ENCODE results near the gene CNPY4.

CNPY4 gene

GRCh38 chr7:100154651-100155491, 35.4 kb downstream of the CNPY4 start:
- peak overlapping the region; percentile 86 for H3K27ac ChIP-seq

DNA sequence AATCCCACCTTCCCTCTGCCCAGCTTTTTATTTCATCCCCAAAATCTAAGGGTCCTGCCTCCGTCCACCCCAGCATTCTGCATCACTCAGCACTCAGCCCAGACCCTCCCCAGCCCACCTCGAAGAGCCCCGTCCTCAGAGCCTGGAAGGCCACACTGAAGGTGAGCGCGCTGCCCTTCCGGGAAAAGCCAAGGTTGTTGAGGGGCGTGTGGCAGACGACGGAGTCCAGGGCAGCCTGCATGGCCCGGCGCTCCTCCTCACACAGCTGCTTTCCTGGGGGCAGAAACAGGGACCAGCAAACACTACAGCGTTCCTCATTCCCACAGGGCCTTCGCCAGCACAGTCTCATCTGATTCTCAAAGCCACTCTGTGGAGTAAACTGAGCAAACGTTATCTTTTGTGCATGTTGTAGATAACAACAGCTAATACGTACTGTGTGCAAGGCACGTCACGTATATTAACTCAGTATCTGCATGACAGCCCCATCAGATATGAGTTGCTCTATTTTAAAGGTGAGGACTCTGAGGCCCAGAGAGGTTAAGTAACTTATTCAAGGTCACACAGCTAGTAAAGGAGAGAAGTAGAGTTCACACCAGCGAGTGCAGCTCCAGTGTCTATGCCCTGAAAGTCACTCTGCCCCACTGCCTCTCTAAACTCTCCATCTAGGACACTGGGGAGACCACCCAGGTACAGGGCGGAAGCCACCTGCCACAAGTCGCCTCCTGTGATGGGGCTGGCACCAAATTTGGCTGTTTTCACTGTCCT, 36.3 kb downstream of the CNPY4 start:
- peak overlapping the region; percentile 86 for H3K27ac ChIP-seq
- H3K4me1 ChIP-seq (ENCODE audit: control insufficient read depth in 1 of 2, insufficient read depth in 1 of 2, low read depth in 1 of 2, low read length in 1 of 2) = peaks cover 80 to 83% of the 10 kb centered on the region in 2 experiments
- H3K4me3 ChIP-seq (ENCODE audit: low read depth in 1 of 2, low read length in 1 of 2) = peak overlapping the region in 1 of 2 experiments; percentile 99

More at GRCh38 chr7:100154651-100155491, 35.4 kb downstream of the CNPY4 start:
- peaks cover 88 to 92% of the 10 kb centered on the region in 2 experiments for H3K4me1 ChIP-seq (ENCODE audit: control insufficient read depth in 1 of 2, insufficient read depth in 1 of 2, low read depth in 1 of 2, low read length in 1 of 2)
- no peaks in the 10 kb centered on the region for H3K27me3 ChIP-seq
- H3K4me3 ChIP-seq (ENCODE audit: low read depth in 1 of 2, low read length in 1 of 2) = peak overlapping the region in 1 of 2 experiments; percentile 99
- no peak for TF ChIP-seq CTCF (IDR thresholded peaks at IDR 0.05)
- peaks cover 68% of the 10 kb centered on the region for H3K36me3 ChIP-seq
- H3K9me3 ChIP-seq = no peaks in the 10 kb centered on the region

GRCh38 chr7:100156331-100157068, 37.1 kb downstream of the CNPY4 start:
- Histone ChIP-seq H3K27me3 (no peaks in the 10 kb centered on the region), H3K4me3 (ENCODE audit: low read depth in 1 of 2, low read length in 1 of 2) (peak overlapping the region; percentile 91 to 99), H3K9me3 (no peaks in the 10 kb centered on the region), H3K27ac (peak overlapping the region; percentile 86), H3K4me1 (ENCODE audit: control insufficient read depth in 1 of 2, insufficient read depth in 1 of 2, low read depth in 1 of 2, low read length in 1 of 2) (peaks cover 72 to 76% of the 10 kb centered on the region in 2 experiments), H3K36me3 (peaks cover 59% of the 10 kb centered on the region)
- no peak for TF ChIP-seq CTCF (IDR thresholded peaks at IDR 0.05)

More for the DNA sequence above, 36.3 kb downstream of the CNPY4 start:
- H3K27me3 ChIP-seq = no peaks in the 10 kb centered on the region
- no peaks in the 10 kb centered on the region for H3K9me3 ChIP-seq
- TF ChIP-seq CTCF (IDR thresholded peaks at IDR 0.05) = no peak
- H3K36me3 ChIP-seq = peaks cover 63% of the 10 kb centered on the region

- peaks cover 67 to 71% of the 10 kb centered on the region in 2 experiments for H3K4me1 ChIP-seq (ENCODE audit: control insufficient read depth in 1 of 2, insufficient read depth in 1 of 2, low read depth in 1 of 2, low read length in 1 of 2)
- H3K4me3 ChIP-seq (ENCODE audit: low read depth in 1 of 2, low read length in 1 of 2) = peak overlapping the region; percentile 91 to 99
- H3K9me3 ChIP-seq = no peaks in the 10 kb centered on the region
- H3K27me3 ChIP-seq = no peaks in the 10 kb centered on the region
- peaks cover 54% of the 10 kb centered on the region for H3K36me3 ChIP-seq
- TF ChIP-seq CTCF (IDR thresholded peaks at IDR 0.05) = no peak
- H3K27ac ChIP-seq = peak overlapping the region; percentile 86
Observed at GRCh38 chr7:100157069-100157333, 37.6 kb downstream of the CNPY4 start.

Data from neutrophil (primary cell).